ENCODE results near the gene CIB4. TPM values are rescaled to one million over a fixed set of nuclear protein-coding genes. Genes with fewer than 3 reads are reported as not detected.

CIB4 gene
- polyA plus RNA-seq, 4 donors, result 0.50 to 0.78 (median 0.72) TPM; not detected in 1

GRCh38 chr2:26588576-26588975 lies 52.6 kb downstream of the CIB4 start:
- DNase-seq (ENCODE audit: low read depth in 4 of 4, low spot score in 3 of 4), result no peak

- no peak for DNase-seq (ENCODE audit: low read depth in 4 of 4, low spot score in 3 of 4)
These were observed 53.2 kb downstream of the CIB4 start for GRCh38 chr2:26587994-26588393.

GRCh38 chr2:26585966-26586365 lies 55.2 kb downstream of the CIB4 start:
- no peak for DNase-seq (ENCODE audit: low read depth in 4 of 4, low spot score in 3 of 4)

- no peak for DNase-seq (ENCODE audit: low read depth in 4 of 4, low spot score in 3 of 4)
These were observed 56.1 kb downstream of the CIB4 start for GRCh38 chr2:26585100-26585499.

GRCh38 chr2:26584656-26585055 lies 56.5 kb downstream of the CIB4 start:
- no peak for DNase-seq (ENCODE audit: low read depth in 4 of 4, low spot score in 3 of 4)

GRCh38 chr2:26584191-26584590 lies 57.0 kb downstream of the CIB4 start:
- DNase-seq (ENCODE audit: low read depth in 4 of 4, low spot score in 3 of 4), result no peak

- no peak for DNase-seq (ENCODE audit: low read depth in 4 of 4, low spot score in 3 of 4)
These were observed 57.7 kb downstream of the CIB4 start for GRCh38 chr2:26583381-26583911.

- DNase-seq (ENCODE audit: low read depth in 4 of 4, low spot score in 3 of 4), result no peak
These were observed 58.3 kb downstream of the CIB4 start for GRCh38 chr2:26582890-26583289.

- DNase-seq (ENCODE audit: low read depth in 4 of 4, low spot score in 3 of 4), result no peak
These were observed 58.9 kb downstream of the CIB4 start for GRCh38 chr2:26581991-26582842.

GRCh38 chr2:26581266-26581990 lies 59.7 kb downstream of the CIB4 start:
- no peak for DNase-seq (ENCODE audit: low read depth in 4 of 4, low spot score in 3 of 4)

- DNase-seq (ENCODE audit: low read depth in 4 of 4, low spot score in 3 of 4), result no peak
These were observed 60.4 kb downstream of the CIB4 start for GRCh38 chr2:26580751-26581150.

- no peak for DNase-seq (ENCODE audit: low read depth in 4 of 4, low spot score in 3 of 4)
These were observed 61.0 kb downstream of the CIB4 start for GRCh38 chr2:26580151-26580550.

GRCh38 chr2:26579723-26580040 lies 61.5 kb downstream of the CIB4 start:
- DNase-seq (ENCODE audit: low read depth in 4 of 4, low spot score in 3 of 4), result no peak

GRCh38 chr2:26579025-26579722 lies 62.0 kb downstream of the CIB4 start:
- no peak for DNase-seq (ENCODE audit: low read depth in 4 of 4, low spot score in 3 of 4)

- DNase-seq (ENCODE audit: low read depth in 4 of 4, low spot score in 3 of 4), result no peak
These were observed 62.6 kb downstream of the CIB4 start for GRCh38 chr2:26578581-26578980.

GRCh38 chr2:26578113-26578458 lies 63.1 kb downstream of the CIB4 start:
- DNase-seq (ENCODE audit: low read depth in 4 of 4, low spot score in 3 of 4), result no peak

GRCh38 chr2:26577442-26578112 lies 63.6 kb downstream of the CIB4 start:
- DNase-seq (ENCODE audit: low read depth in 4 of 4, low spot score in 3 of 4), result no peak

GRCh38 chr2:26576565-26577441 lies 64.4 kb downstream of the CIB4 start:
- DNase-seq (ENCODE audit: low read depth in 4 of 4, low spot score in 3 of 4), result no peak

GRCh38 chr2:26575836-26576564 lies 65.2 kb downstream of the CIB4 start:
- no peak for DNase-seq (ENCODE audit: low read depth in 4 of 4, low spot score in 3 of 4)
